Measurements from ENCODE around the gene NEURL3.
A peak's percentile ranks its signal among the peaks of the same experiment; 100 is the strongest.
"Not testable (repeated sequence)": the region's sequence is repeated elsewhere in the genome, so short reads cannot be mapped to it uniquely, and the experiment has no call there.

Gene NEURL3

DNA sequence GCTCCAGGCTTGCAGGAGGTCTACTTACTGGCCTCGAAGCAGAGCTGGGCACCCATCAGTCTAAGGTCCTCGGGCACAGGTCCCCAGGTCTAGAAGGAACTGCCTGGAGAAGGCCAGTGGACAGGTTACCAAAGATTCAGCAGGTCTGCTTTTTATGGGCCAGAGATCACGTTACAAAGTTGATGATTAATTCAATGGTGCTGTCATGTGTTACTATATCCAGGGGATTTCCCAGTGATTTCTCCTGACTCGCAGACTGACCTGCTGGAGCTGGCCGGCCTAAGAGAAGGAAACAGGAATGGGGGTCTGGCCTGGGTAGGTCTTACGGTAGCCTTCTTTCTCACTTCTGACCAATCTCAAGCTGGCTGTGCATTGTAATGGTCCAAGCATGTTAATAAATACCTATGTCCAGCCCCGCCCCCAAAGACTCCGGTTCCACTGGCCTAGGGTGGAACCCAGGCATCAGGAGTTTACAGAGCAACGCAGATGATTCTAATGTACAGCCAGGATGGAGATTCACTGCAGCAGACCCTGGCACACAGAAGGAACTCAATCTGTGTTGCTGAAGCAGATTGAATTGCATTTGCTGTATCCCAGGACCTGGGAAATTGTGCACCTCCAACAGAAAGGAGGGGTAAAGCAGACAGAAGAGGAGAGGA, at the start of gene NEURL3:
NEURL3 (minus strand) TSS at position 127 of the 659 bp plus-strand sequence; CDS start at position 56, 71 bp downstream.
- no peak for DNase-seq

DNA sequence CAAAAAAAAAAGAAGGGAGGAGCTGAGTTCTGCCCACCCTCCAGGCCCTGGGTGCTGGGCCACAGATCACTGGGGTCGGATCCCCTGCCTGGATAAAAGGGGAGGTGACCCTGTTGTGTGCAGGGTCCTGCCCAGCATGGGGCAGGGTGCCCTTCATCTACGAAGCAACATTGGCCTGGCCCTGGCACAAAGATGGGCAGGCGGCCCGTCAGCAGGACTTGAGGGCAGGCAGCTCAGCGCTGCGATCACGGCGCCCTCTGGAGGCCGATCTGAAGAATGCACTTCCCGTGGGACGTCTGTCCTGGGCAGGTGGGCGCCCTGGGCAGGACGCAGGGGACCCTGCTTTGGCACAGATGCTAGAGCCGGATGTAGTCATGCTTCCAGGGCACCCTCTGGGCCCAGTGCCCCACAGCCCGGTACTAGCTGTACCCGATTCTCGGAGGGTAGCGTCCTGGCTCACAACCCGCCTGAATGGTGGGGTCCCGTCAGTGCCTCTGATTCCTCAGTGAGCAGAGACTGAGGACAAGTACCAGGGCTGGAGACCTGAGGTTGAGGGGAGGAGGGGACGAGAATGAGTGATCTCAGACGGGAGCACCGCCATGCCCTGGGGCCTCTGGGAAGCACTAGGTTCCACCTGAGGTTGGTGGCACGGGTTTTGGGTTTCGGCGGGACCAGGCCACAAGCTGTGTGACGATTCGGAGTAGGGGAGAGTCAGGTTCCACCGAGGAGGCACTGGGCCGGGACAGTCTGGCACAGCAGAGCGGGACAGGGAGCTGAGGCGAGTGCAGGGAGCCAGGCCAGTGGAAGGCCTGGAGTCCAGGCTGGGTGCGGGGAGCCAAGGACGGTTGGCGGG, 49.4 kb upstream of the NEURL3 start:
- peak; percentile 77 for DNase-seq

GRCh38 chr2:96553957-96554292, 48.8 kb upstream of the NEURL3 start:
- DNase-seq: not testable (repeated sequence)

DNA sequence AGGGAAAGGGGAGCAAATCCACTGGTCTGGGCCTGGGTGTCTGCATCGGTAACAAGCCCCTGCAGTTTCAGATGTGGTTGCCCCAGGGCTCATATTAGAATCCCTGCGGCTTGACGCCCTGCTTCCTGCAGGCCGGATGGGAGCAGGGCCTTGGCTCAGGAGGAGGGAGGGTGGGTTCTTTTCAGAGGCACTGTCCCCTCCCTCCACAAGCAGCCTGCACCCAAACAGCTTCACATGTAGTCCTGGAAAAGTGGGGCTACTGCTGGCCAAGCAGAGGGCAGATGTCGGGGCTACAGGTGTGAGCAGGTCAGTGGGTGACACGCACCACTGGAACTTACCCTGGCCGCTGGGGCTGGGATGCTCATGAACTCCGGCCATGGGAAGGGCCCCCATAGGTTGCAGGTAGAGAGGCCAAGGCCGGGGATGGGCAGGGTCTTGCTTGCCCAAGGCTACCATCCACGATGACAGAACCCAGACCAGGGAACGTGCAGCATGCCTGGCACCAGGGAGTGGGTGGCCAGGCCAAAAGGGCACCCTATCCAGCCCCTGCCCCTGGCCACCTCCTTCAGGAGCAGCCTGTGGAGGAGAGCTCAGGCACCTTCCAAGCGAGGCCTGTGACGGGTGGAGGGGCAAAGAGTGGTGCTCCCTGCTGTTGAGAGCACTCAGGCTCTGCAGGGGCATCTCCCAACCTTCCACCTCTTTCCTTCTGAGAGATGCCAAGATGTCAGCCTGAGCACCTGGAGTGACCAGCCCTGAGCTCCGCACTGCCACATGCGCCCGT, 48.2 kb upstream of the NEURL3 start:
- DNase-seq: peak; percentile 18

DNA sequence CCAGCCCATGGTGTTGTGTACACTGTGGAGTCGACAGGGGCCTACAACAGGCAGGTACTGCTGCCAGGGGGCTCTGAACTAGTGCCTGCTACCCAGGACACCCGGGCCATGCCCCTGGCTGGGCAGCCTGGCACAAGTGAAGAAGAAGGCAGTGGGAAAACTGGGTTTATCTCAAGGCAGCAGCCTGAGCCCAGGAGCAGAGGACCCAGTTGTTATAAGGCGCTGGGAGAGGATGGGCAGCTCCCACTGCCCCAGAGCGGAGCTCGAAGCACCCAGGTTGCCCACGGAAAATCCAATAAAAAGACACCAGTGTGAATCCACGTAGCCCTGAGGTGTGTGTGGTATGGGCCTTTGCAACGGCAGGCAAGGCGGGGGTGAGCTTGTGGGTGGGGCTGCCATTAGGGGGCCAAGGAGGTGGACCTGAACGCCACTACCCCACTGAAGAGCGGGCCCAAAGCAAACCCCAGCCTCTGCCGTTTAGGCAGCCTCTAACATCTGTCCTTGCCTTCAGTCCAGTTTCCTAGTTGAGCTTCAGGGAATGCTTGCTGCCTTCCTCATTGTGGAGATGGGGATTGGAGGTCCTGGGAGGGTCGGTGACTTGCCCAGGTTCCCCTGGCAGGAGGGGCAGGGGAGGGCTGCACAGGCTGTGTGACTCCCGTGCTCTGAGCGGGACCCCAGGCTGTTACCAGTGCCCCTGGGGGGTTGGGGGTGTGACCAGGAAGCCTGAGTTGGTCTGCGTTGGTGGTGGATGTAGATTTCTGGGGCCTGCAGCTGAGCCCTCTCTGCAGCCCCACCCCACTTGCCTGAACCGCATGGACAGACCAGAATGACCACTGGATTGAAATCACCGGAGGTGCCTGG, 47.4 kb upstream of the NEURL3 start:
- peak; percentile 15 for DNase-seq

GRCh38 chr2:96551605-96552314, 46.6 kb upstream of the NEURL3 start:
- no peak for DNase-seq

GRCh38 chr2:96550787-96551604, 45.8 kb upstream of the NEURL3 start:
- DNase-seq: no peak

- no peak for DNase-seq
These were observed 45.0 kb upstream of the NEURL3 start for GRCh38 chr2:96549967-96550786.

DNA sequence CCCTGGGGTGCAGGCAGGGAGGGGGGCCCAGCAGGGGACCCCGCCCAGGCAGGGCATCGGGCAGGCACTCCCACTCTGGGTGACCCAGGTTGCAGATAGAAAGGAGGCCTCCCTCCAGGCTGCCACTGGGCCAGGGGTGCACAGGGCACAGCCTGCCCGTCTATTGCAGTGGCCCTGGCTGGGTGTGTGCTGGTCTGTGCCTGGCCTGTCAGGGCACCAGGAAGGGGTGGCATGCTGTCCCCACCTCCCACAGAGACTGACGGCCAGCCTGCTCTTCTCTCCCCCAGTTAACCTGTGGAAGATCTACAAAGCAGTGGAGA, 44.3 kb upstream of the NEURL3 start:
- DNase-seq: no peak

- DNase-seq: no peak
These were observed 43.7 kb upstream of the NEURL3 start for GRCh38 chr2:96548558-96549465.

GRCh38 chr2:96547731-96548171, 42.6 kb upstream of the NEURL3 start:
- no peak for DNase-seq

- DNase-seq: no peak
These were observed 42.1 kb upstream of the NEURL3 start for GRCh38 chr2:96547203-96547641.

GRCh38 chr2:96546797-96547196, 41.6 kb upstream of the NEURL3 start:
- DNase-seq: no peak

GRCh38 chr2:96546321-96546720, 41.2 kb upstream of the NEURL3 start:
- DNase-seq: peak; percentile 31

- no peak for DNase-seq
These were observed 37.3 kb upstream of the NEURL3 start for GRCh38 chr2:96542357-96542977.

DNA sequence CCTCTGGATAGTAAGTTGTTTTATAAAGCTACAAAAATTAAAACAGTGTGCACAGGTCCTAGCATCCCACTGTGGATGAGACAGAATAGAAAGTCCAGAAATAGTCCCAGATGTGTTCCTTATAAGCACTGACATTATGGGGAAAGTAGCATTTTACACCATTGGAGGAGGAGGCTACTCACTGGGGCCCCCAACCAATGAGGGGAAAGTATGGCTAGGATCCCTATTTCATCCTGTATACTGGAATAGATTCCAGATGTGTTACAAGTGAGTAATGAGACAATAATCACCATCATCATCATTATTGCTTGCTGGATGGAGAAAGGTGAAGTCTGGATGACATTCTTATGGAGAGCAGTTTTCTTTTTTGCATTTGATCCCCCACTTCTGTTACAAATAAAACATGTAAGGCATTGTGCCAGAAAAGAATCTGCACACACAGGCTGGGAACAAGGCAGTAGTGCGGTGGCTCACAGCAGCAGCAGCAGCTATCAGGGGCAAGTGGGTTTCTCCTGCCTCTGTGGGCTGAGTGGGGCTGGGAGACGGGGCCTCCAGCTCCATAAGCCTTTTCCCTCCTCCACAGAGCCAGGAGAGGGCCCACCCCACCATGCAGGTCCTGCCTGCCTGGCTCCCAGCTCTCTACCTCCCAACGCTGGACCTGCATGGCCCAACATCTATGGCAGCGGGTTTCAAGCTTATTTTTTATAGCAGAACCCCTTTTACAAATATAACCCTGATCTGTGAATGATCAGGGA, 36.4 kb upstream of the NEURL3 start:
- no peak for DNase-seq

- no peak for DNase-seq
These were observed 35.0 kb upstream of the NEURL3 start for GRCh38 chr2:96540136-96540535.

All from activated CD4-positive, alpha-beta T cell treated with anti-CD3 and anti-CD28 coated beads for 48 hours (primary cell).